Measurements from ENCODE around the gene HCCS.
"Not testable (repeated sequence)": the region's sequence is repeated elsewhere in the genome, so short reads cannot be mapped to it uniquely, and the experiment has no call there.

HCCS gene

DNA sequence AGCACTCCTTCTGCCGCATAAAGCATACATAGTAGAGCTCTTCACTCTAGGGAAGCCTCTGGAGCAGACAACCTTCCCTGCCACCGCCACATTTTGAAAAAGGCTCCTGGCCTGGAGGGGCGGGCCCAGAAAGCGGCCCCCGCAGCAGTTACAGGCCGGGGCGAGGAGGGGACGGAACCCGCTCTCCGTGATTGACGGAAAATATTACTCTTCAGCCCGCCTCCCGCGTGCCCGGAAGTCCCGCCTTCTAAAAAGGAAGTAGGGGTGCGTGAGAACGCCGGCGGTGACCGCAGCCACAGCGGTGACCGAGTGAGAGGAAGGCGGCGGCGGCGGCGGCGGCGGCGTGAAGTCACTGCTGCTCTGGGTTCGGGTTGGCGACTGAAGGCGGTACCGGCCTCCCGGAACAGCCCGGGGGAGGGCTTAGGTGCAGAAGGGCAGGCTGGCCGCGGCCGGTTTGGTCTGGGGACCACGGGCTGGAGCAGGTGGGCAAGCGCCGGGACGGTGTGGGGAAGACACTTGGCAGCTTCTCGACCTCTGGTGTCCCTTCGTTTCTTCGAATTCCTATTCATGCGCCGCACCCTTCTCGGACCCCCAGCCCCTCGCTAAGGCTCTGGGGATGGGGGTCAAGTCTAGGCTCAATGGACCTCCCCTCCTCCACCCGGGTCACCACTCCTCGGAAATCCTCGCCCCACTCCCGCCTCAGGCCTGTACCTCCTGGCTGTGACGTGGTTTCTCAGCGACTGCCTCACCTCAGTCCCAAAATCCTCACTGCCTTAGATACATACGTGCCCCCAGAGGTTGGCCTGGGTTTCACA is at the start of gene HCCS:
TSS of gene HCCS (plus strand) at position 296 of the 815 bp plus-strand sequence. CDS start 729 bp downstream, outside the sequence.
- DNase-seq = peak; percentile 91

GRCh38 chrX:11064276-11064675 is 46.9 kb upstream of the HCCS start:
- DNase-seq = no peak

GRCh38 chrX:11064851-11065600 is 46.1 kb upstream of the HCCS start:
- no peak for DNase-seq

- no peak for DNase-seq
Measured at GRCh38 chrX:11066812-11067211, 44.3 kb upstream of the HCCS start.

- DNase-seq = no peak
Measured at GRCh38 chrX:11073381-11073780, 37.8 kb upstream of the HCCS start.

GRCh38 chrX:11080741-11081305 is 30.3 kb upstream of the HCCS start:
- DNase-seq = no peak

DNA sequence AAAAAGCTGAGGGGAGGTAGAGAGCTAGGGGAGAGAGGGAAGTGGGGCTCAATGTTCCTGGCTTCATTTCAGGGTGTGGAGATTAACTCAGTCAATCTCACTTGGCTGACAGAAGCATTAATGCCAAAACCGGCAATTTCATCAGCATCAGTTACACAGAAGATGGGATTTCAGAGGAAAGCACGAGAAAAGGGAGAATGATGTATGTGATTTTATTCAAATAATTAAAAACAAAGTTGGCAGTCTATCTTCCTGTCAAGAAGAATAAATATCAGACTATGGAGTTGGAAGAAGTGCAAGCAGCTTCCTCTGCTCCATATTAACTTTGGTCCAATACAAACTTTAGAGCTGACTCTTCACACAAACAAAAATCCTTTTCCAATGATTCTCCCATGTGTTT is 29.6 kb upstream of the HCCS start:
- DNase-seq = no peak

GRCh38 chrX:11085305-11085704 is 25.8 kb upstream of the HCCS start:
- no peak for DNase-seq

DNA sequence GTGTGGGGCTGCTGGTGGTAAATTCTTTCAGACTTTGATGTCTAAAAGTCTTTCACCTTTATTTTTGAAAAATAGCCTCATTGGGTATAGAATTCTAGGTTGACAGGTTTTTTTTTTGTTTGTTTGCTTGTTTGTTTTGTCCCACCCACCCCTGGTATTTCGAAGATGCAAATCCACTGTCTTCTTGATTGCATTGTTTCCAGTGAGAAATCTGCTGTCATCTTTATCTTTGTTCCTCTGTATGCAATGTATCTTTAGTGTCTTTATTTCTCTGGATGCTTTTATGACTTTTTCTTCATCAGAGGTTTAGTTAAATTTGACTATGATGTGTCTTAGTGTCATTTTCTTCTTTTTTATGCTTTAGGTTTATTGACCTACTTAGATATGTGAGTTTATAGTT is 21.3 kb upstream of the HCCS start:
- DNase-seq = no peak

DNA sequence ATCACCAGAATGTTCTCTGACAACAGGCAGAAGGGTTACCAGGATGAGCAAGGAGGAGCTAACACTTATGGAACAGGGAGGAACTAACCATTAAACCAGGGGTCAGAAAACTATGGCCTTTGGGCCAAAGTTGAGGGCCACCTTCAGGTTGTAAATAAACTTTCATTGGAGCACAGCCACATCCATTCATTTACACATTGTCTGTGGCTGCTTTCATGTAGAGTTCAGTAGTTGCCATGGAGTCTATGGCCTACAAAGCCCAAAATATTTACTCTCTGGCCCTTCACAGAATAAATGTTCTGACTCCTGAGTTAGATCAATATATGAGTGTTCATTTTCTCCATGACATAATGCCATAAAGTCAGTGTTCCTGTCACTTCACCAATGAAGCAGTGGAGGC is 13.2 kb upstream of the HCCS start:
- no peak for DNase-seq

GRCh38 chrX:11099465-11099864 is 11.7 kb upstream of the HCCS start:
- DNase-seq = no peak

GRCh38 chrX:11100281-11101035 is 10.7 kb upstream of the HCCS start:
- DNase-seq = peak; percentile 45

GRCh38 chrX:11103006-11103405 is 8.1 kb upstream of the HCCS start:
- DNase-seq = no peak

DNA sequence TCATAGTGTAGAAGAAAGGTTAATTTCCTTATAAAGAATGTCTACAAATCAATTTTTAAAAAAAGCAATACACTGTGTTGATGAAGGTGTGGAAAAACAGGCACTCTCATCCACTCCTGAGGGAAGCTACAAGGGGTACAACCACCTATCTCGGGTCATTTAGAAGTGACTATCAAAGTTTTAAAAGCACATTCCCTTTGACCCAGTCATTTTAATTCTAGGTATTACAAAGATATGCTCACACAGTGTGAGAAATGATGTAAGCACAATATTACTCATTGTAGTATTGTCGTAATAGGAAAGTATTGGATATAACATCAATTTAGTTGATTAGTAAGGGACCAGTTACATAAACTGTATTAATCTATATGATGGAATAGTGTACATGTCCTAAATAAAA is 7.4 kb upstream of the HCCS start:
- no peak for DNase-seq

DNA sequence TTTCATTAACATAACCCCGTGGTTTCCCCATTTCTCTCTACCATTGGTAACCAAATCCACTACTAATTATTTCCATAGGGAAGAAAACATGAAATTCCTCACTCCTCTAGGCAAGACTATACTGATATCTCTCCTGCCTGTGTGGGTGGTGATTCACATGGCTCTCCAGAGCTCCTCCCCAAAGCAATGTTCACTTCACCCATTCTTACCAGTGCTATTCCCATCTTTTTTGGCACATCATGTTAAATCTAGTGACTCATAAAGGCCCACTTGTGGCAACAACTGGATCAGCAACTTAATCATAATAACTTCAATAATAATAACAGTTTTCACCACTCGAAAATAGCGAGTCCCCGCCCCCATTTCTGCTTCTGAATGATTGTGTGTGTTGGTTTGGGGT is 6.1 kb upstream of the HCCS start:
- DNase-seq = no peak

DNA sequence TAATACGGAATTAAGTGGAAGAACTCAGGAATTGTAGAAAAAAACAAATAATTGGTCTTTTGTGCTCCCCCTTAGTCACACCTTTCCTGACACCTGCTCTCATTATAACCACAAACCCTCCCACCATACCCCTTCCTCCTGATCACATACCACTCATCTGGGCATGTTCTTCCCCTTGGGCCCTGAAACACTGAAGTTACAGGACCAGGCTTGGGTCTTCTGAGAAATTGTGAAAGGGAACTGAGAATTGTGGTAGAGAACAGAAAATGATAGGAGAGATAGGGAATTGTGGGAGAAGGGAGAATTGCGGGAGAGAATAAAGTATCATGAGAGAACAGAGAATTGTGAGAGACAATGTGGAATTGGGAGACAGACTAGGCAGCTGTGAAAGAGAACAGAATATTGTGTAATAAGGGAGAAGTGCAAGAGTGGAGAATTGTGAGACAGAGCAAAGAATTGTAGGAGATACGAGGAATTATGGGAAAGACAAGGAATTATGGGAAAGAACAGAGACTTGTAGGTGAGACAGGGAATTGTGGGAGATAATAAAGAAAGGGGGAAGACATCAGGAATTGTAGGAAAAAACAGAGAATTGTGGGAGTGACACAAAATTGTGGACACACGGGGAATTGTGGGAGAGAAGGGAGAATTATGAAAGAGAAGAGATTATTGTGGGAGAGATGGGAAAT is 2.7 kb upstream of the HCCS start:
- DNase-seq = no peak

DNA sequence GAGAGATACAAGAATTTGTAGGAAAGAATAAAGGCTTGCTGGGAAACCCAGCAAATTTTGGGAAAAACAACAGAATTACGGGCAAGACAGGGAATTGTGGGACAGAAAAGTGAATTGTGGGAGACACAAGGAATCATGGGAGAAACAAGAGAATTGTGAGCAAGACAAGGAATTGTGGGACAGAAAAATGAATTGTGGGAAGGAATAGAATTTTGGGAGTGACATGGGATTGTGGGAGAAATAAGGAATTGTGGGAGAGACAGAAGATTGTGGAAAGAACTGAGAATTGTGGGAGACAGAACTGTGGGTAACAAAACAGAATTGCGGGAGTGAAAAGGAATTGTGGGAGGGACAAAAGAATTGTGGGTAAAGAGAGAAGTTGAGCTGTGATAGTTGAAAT is 1.2 kb upstream of the HCCS start:
- DNase-seq = no peak

GRCh38 chrX:11111947-11112346 is 815 bp downstream of the HCCS start:
- no peak for DNase-seq

GRCh38 chrX:11113731-11114130 is 2.6 kb downstream of the HCCS start:
- DNase-seq = no peak

DNA sequence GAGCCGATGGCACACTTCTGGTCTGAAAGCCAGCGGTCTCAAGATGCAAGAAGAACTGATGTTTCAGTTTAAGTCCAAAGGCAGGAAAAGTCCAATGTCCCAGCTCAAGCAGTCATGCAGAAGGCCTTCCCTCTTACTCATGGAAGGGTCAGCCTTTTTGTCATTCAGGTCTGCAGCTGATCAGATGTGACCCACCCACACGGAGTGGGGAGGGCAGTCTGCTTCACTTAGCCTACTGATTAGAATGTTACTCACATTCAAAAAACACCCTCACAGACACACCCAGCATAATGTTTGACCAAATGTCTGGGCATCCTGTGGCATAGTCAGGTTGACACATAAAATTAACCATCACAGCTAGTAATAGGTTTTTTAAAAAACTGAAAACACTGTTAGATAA is 6.6 kb downstream of the HCCS start:
- DNase-seq = no peak

DNA sequence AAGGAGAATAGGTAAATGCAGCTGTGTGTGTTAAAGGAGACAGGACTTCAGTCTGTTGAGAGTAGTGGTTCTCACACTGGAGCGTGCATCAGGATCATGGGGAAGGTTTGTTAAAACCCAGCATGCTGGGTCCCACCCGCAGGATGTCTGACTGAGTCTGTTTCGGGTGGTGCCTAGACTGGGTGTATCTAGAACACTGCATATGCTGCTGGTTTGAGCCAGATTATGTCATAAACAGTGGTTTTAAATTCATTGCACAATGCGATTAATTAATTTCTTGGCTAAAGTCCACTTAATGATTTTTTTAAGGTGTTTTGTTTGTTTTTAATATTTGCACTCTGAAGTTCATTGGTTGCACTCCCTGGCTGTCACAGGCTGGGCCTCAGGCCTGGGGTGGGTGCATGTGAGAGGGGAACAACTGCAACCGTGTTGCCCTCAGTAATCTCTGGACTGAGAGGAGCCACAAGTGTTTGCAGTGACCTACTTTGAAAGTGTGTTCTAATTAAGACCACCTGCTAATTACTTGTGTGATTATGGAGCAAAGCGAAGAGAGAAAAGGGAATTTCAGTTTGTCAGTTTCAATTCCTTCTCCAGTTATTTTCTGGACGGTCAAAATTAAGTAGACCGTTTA is 8.3 kb downstream of the HCCS start:
- DNase-seq = peak; percentile 50

- not testable (repeated sequence) for DNase-seq
Measured at GRCh38 chrX:11123087-11123486, 12.0 kb downstream of the HCCS start.
